ENCODE measurements around the gene MYLK2.

MYLK2 gene

GRCh38 chr20:31869673-31869941, 50.5 kb downstream of the MYLK2 start:
- TF ChIP-seq TEAD4 (IDR thresholded peaks at IDR 0.05) (no peak), RAD21 (IDR thresholded peaks at IDR 0.05; ENCODE audit: low read depth) (no peak), NFIC (IDR thresholded peaks at IDR 0.05) (no peak), YY1 (IDR thresholded peaks at IDR 0.05; ENCODE audit: low read depth) (no peak), EP300 (IDR thresholded peaks at IDR 0.05; ENCODE audit: borderline replicate concordance) (no peak), EGR1 (IDR thresholded peaks at IDR 0.05) (no peak)

- TF ChIP-seq REST (IDR thresholded peaks at IDR 0.05; ENCODE audit: low read depth): peak; percentile 45; the same call in 1 of the 2 replicates
- TF ChIP-seq EP300 (IDR thresholded peaks at IDR 0.05; ENCODE audit: borderline replicate concordance): no peak
- peak; percentile 60 for TF ChIP-seq USF1 (IDR thresholded peaks at IDR 0.05)
- peak; percentile 57; the same call in 1 of the 2 replicates for TF ChIP-seq ZBTB7A (IDR thresholded peaks at IDR 0.05; ENCODE audit: low read depth)
These were observed 51.0 kb downstream of the MYLK2 start, which contains the start of the genes DUSP15 and TTLL9 for GRCh38 chr20:31869942-31870725. TSS of gene DUSP15 (minus strand) at chr20:31870527. CDS start at chr20:31870337, 190 bp downstream. TSS of gene TTLL9 (plus strand) at chr20:31870634. CDS start at chr20:31871127, 493 bp downstream.

- no peak for TF ChIP-seq REST (IDR thresholded peaks at IDR 0.05; ENCODE audit: low read depth)
- TF ChIP-seq ZBTB7A (IDR thresholded peaks at IDR 0.05; ENCODE audit: low read depth): no peak; the same call in 1 of the 2 replicates
- TF ChIP-seq NFIC (IDR thresholded peaks at IDR 0.05): no peak
- TF ChIP-seq YY1 (IDR thresholded peaks at IDR 0.05; ENCODE audit: low read depth): no peak
- no peak for TF ChIP-seq TEAD4 (IDR thresholded peaks at IDR 0.05)
- TF ChIP-seq EGR1 (IDR thresholded peaks at IDR 0.05): no peak
- TF ChIP-seq TAF1 (IDR thresholded peaks at IDR 0.05; ENCODE audit: low read depth): no peak
- no peak for TF ChIP-seq MAX (IDR thresholded peaks at IDR 0.05)
- no peak for TF ChIP-seq FOXM1 (IDR thresholded peaks at IDR 0.05; ENCODE audit: borderline replicate concordance, low read depth)
- TF ChIP-seq USF1 (IDR thresholded peaks at IDR 0.05): no peak
- no peak for TF ChIP-seq TCF12 (IDR thresholded peaks at IDR 0.05; ENCODE audit: low read depth)
- no peak for TF ChIP-seq CEBPB (IDR thresholded peaks at IDR 0.05)
- TF ChIP-seq EP300 (IDR thresholded peaks at IDR 0.05; ENCODE audit: borderline replicate concordance): no peak
- no peak for TF ChIP-seq RAD21 (IDR thresholded peaks at IDR 0.05; ENCODE audit: low read depth)
- TF ChIP-seq CREB1 (IDR thresholded peaks at IDR 0.05; ENCODE audit: low read depth): no peak
These were observed 51.8 kb downstream of the MYLK2 start for GRCh38 chr20:31870726-31871617.

- TF ChIP-seq EP300 (IDR thresholded peaks at IDR 0.05; ENCODE audit: borderline replicate concordance) (no peak), REST (IDR thresholded peaks at IDR 0.05; ENCODE audit: low read depth) (no peak), CREB1 (IDR thresholded peaks at IDR 0.05; ENCODE audit: low read depth) (no peak), YY1 (IDR thresholded peaks at IDR 0.05; ENCODE audit: low read depth) (no peak), MAX (IDR thresholded peaks at IDR 0.05) (no peak), TAF1 (IDR thresholded peaks at IDR 0.05; ENCODE audit: low read depth) (no peak), EGR1 (IDR thresholded peaks at IDR 0.05) (no peak), NFIC (IDR thresholded peaks at IDR 0.05) (no peak)
These were observed 52.4 kb downstream of the MYLK2 start for GRCh38 chr20:31871618-31871954.

Data from Ishikawa (cell line).